ENCODE results near the gene BCAN.

The BCAN gene

DNA sequence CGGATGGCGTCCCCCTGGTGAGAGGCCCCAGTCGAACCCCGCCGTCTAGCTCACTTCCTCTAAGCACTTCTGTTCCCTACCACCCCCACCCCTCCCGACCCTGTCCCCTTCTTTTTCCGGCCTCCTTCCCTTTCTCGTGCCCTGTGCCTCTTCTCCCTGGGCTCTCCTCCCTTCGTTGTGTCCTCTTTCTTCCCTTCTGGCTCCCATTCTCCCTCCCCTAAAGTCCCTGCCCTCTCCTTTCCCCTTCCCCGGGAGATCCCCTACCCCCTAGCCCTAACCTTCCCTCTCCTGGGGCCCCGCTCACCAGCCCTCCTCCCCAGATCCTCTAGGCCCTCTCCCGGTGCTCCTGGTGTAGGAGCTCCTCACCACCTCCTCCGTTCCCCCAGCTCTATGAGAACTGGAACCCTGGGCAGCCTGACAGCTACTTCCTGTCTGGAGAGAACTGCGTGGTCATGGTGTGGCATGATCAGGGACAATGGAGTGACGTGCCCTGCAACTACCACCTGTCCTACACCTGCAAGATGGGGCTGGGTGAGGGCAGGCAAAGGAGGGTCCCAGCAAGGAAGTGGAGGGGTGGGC is 15.9 kb downstream of the BCAN start:
- no peak for DNase-seq (ENCODE audit: low read depth)
- no peak overlapping the region for H3K4me3 ChIP-seq (ENCODE audit: control insufficient read depth, low read depth, low read length)
- TF ChIP-seq, protein P1, sequence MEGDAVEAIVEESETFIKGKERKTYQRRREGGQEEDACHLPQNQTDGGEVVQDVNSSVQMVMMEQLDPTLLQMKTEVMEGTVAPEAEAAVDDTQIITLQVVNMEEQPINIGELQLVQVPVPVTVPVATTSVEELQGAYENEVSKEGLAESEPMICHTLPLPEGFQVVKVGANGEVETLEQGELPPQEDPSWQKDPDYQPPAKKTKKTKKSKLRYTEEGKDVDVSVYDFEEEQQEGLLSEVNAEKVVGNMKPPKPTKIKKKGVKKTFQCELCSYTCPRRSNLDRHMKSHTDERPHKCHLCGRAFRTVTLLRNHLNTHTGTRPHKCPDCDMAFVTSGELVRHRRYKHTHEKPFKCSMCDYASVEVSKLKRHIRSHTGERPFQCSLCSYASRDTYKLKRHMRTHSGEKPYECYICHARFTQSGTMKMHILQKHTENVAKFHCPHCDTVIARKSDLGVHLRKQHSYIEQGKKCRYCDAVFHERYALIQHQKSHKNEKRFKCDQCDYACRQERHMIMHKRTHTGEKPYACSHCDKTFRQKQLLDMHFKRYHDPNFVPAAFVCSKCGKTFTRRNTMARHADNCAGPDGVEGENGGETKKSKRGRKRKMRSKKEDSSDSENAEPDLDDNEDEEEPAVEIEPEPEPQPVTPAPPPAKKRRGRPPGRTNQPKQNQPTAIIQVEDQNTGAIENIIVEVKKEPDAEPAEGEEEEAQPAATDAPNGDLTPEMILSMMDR (IDR thresholded peaks at IDR 0.05; ENCODE audit: control insufficient read depth, insufficient read depth, low read depth, low read length, missing control alignments), result no peak

DNA sequence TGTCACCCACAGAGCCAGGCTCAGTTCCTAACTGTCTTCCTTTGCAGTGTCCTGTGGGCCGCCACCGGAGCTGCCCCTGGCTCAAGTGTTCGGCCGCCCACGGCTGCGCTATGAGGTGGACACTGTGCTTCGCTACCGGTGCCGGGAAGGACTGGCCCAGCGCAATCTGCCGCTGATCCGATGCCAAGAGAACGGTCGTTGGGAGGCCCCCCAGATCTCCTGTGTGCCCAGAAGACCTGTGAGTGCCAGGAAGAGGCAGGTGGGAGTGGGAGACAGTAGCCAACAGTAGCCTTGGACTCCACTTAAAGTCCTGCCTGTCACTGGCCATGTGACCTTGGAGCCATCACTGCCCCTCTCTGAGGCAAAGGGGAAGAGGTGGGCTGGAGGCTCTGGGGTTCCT is 16.6 kb downstream of the BCAN start:
- TF ChIP-seq, protein P1 (IDR thresholded peaks at IDR 0.05; ENCODE audit: control insufficient read depth, insufficient read depth, low read depth, low read length, missing control alignments), result no peak
- H3K4me3 ChIP-seq (ENCODE audit: control insufficient read depth, low read depth, low read length), result no peak overlapping the region
- DNase-seq (ENCODE audit: low read depth), result no peak

DNA sequence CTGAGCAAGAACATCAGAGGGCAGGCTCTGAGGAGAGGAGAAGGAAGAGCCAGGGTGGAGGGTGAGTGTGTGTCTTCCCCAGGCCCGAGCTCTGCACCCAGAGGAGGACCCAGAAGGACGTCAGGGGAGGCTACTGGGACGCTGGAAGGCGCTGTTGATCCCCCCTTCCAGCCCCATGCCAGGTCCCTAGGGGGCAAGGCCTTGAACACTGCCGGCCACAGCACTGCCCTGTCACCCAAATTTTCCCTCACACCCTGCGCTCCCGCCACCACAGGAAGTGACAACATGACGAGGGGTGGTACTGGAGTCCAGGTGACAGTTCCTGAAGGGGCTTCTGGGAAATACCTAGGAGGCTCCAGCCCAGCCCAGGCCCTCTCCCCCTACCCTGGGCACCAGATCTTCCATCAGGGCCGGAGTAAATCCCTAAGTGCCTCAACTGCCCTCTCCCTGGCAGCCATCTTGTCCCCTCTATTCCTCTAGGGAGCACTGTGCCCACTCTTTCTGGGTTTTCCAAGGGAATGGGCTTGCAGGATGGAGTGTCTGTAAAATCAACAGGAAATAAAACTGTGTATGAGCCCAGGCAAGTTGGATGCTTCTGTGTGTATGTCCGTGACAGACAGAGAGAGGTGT is 17.1 kb downstream of the BCAN start:
- no peak overlapping the region for H3K4me3 ChIP-seq (ENCODE audit: control insufficient read depth, low read depth, low read length)
- DNase-seq (ENCODE audit: low read depth), result no peak
- TF ChIP-seq, protein P1 (IDR thresholded peaks at IDR 0.05; ENCODE audit: control insufficient read depth, insufficient read depth, low read depth, low read length, missing control alignments), result no peak

GRCh38 chr1:156659661-156659987 is 17.7 kb downstream of the BCAN start:
- no peak for DNase-seq (ENCODE audit: low read depth)

GRCh38 chr1:156659988-156660751 is 18.3 kb downstream of the BCAN start:
- DNase-seq (ENCODE audit: low read depth), result peak; percentile 93
- no peak overlapping the region for H3K4me3 ChIP-seq (ENCODE audit: control insufficient read depth, low read depth, low read length)
- TF ChIP-seq, protein P1 (IDR thresholded peaks at IDR 0.05; ENCODE audit: control insufficient read depth, insufficient read depth, low read depth, low read length, missing control alignments), result peak; percentile 99

More at GRCh38 chr1:156659661-156659987, 17.7 kb downstream of the BCAN start:
- TF ChIP-seq, protein P1 (IDR thresholded peaks at IDR 0.05; ENCODE audit: control insufficient read depth, insufficient read depth, low read depth, low read length, missing control alignments), result no peak
- H3K4me3 ChIP-seq (ENCODE audit: control insufficient read depth, low read depth, low read length), result no peak overlapping the region

DNA sequence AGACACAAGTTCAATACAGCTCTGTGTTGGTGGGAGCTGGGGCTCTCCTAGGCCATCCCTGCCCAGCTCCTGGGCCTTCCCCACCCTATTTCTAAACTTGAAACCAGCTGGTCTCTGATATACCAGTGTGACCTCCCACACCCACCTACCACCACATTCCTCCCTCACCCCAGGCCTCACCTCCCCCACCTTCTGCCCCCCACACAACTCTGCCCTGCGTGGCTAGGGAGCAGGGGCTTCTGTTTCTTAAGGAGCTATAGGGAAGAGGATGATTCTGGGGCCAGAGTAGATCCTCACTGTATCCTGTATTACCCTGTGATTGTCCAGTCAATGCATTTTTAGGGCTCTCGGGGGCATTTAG is 18.8 kb downstream of the BCAN start:
- H3K4me3 ChIP-seq (ENCODE audit: control insufficient read depth, low read depth, low read length), result no peak overlapping the region
- TF ChIP-seq, protein P1 (IDR thresholded peaks at IDR 0.05; ENCODE audit: control insufficient read depth, insufficient read depth, low read depth, low read length, missing control alignments), result no peak
- DNase-seq (ENCODE audit: low read depth), result no peak

All from AG09309 (cell line).